HCT116 (cell line): ENCODE data around the gene DYNLT2. TPM values are rescaled to one million over a fixed set of nuclear protein-coding genes. Genes with fewer than 3 reads are reported as not detected.

ENCODE experiments used
- ATAC-seq: fragments of 200-7000 bp; cut with Tn5 transposase; 2 replicates; pipeline ENCODE4 v1.9.1; 2020; ENCODE audit warnings: mild to moderate bottlenecking, moderate library complexity
- BruUV-seq: library from RNA; stranded (reverse); fragments of 400-500 nt; replicated peaks from 2 replicates; lab custom pipeline; 2021; lab: Mats Ljungman, UMichigan
- CTCF ChIA-PET: fragments of 300-600 bp; sonication (Branson Sonifier 250); formaldehyde crosslinking; loops from one replicate; lab custom pipeline; 2021; ENCODE audit warnings: antibody characterized with exemption; lab: Charles Lee
- POLR2A ChIA-PET: fragments of 300-600, 350-600 bp; sonication (Branson Sonifier 250); formaldehyde crosslinking; loops from one replicate; lab custom pipeline; 2021; ENCODE audit warnings: antibody characterized with exemption; lab: Charles Lee
- RAD21 ChIA-PET, 2 experiments: fragments of 300-600 bp; sonication (Branson Sonifier 250); formaldehyde crosslinking; loops; one replicate each; lab custom pipeline; 2023; ENCODE audit warnings: low total read pairs in 2 of 2; ENCODE audit not compliant: uncharacterized antibody in 2 of 2, unreplicated experiment in 2 of 2, low non-redundant PET in 1 of 2; lab: Charles Lee
- DNase-seq: peaks from one replicate; pipeline ENCODE4 v3.0.0-alpha.2; 2010; ENCODE audit warnings: low read depth, low spot score
- H2AFZ ChIP-seq: fragments of 200-600 bp; shearing (Covaris generic), sonication (generic); 2 replicates; pipeline ENCODE4 v1.6.1; 2017; ENCODE audit warnings: low read depth, mixed run types, mixed read lengths, antibody characterized with exemption, low read length; ENCODE audit not compliant: poor library complexity, severe bottlenecking
- H3K27ac ChIP-seq: 2 replicates; pipeline ENCODE4 v1.5.1; 2012; ENCODE audit warnings: low read depth, low read length
- H3K27me3 ChIP-seq: fragments of 200-600 bp; sonication (generic); 2 replicates; pipeline ENCODE4 v1.6.1; 2016; ENCODE audit warnings: mixed run types, low read length, mixed read lengths; ENCODE audit not compliant: insufficient read depth
- H3K36me3 ChIP-seq, 2 experiments: fragments of 200-500 bp in 1 of 2; fragments of 200-600 bp in 1 of 2; sonication (Bioruptor generic) in 1 of 2; sonication (generic) in 1 of 2; 2 replicates each; pipeline versions ENCODE4 v1.5.1 to v1.6.1; 2014 to 2016; ENCODE audit warnings: low read length in 2 of 2, inconsistent platforms in 1 of 2, mixed read lengths in 1 of 2, mixed run types in 1 of 2; ENCODE audit not compliant: insufficient read depth in 2 of 2, control insufficient read depth in 1 of 2
- H3K4me1 ChIP-seq, 2 experiments: fragments of 200-600 bp in 1 of 2; sonication (generic) in 1 of 2; 2 replicates each; pipeline versions ENCODE4 v1.5.1 to v1.6.1; 2012 to 2017; ENCODE audit warnings: low read length in 2 of 2, inconsistent platforms in 1 of 2, mild to moderate bottlenecking in 1 of 2, mixed read lengths in 1 of 2, mixed run types in 1 of 2, moderate library complexity in 1 of 2; ENCODE audit not compliant: insufficient read depth in 2 of 2, control insufficient read depth in 1 of 2
- H3K4me2 ChIP-seq: fragments of 200-600 bp; sonication (generic); 2 replicates; pipeline ENCODE4 v1.6.1; 2017; ENCODE audit warnings: mixed run types, low read length, mixed read lengths
- H3K4me3 ChIP-seq, 2 experiments: fragments of 200-600 bp in 1 of 2; sonication (generic) in 1 of 2; replicated peaks in 1 of 2; 2 replicates each; pipeline ENCODE4 v1.5.1; 2011 to 2016; ENCODE audit warnings: low read length in 2 of 2, control low read depth in 1 of 2, low read depth in 1 of 2, mild to moderate bottlenecking in 1 of 2, mixed read lengths in 1 of 2, mixed run types in 1 of 2
- H3K79me2 ChIP-seq: fragments of 200-600 bp; sonication (generic); 2 replicates; pipeline ENCODE4 v1.6.1; 2017; ENCODE audit warnings: mild to moderate bottlenecking, mixed run types, low read length, moderate library complexity, mixed read lengths; ENCODE audit not compliant: insufficient read depth
- H3K9ac ChIP-seq: fragments of 200-600 bp; sonication (generic); 2 replicates; pipeline ENCODE4 v1.6.1; 2016; ENCODE audit warnings: low read length, mixed read lengths
- H3K9me2 ChIP-seq: fragments of 200-600 bp; sonication (generic), shearing (Covaris generic); 2 replicates; pipeline ENCODE4 v1.6.1; 2017; ENCODE audit warnings: mixed run types, mild to moderate bottlenecking, moderate library complexity; ENCODE audit not compliant: insufficient read depth
- H3K9me3 ChIP-seq, 2 experiments: fragments of 200-500 bp in 1 of 2; fragments of 200-600 bp in 1 of 2; sonication (Bioruptor generic) in 1 of 2; sonication (generic) in 1 of 2; 2 replicates each; pipeline ENCODE4 v1.6.1; 2014 to 2017; ENCODE audit warnings: low read length in 2 of 2, mixed read lengths in 2 of 2, inconsistent platforms in 1 of 2, low read depth in 1 of 2, mild to moderate bottlenecking in 1 of 2, mixed run types in 1 of 2, moderate library complexity in 1 of 2; ENCODE audit not compliant: control insufficient read depth in 1 of 2, insufficient read depth in 1 of 2
- H4K20me1 ChIP-seq: fragments of 200-600 bp; sonication (generic), shearing (Covaris generic); 2 replicates; pipeline ENCODE4 v1.6.1; 2017; ENCODE audit warnings: mixed run types, mild to moderate bottlenecking, moderate library complexity; ENCODE audit not compliant: insufficient read depth
- CEBPB ChIP-seq: IDR thresholded peaks from 2 replicates; pipeline ENCODE4 v1.6.1; 2012; ENCODE audit warnings: low read depth
- RAD21 ChIP-seq: IDR thresholded peaks from 2 replicates; pipeline ENCODE4 v1.6.1; 2012; ENCODE audit warnings: low read depth, mild to moderate bottlenecking
- SIN3A ChIP-seq: IDR thresholded peaks from 2 replicates; pipeline ENCODE4 v1.6.1; 2012; ENCODE audit warnings: low read depth
- SP1 ChIP-seq: IDR thresholded peaks from 2 replicates; pipeline ENCODE4 v1.6.1; 2012; ENCODE audit warnings: low read depth
- TCF7L2 ChIP-seq: IDR thresholded peaks from 2 replicates; pipeline ENCODE4 v1.7.0; 2011; ENCODE audit warnings: borderline replicate concordance, inconsistent platforms; ENCODE audit not compliant: insufficient read depth, insufficient read length; ENCODE audit errors: extremely low read depth
- ZBTB33 ChIP-seq: IDR thresholded peaks from 2 replicates; pipeline ENCODE4 v1.6.1; 2011; ENCODE audit warnings: mild to moderate bottlenecking, low read length, moderate library complexity; ENCODE audit not compliant: insufficient replicate concordance; ENCODE audit errors: extremely low read depth
- ZNF274 ChIP-seq: fragments of 200-500 bp; sonication (Bioruptor generic); IDR thresholded peaks from 2 replicates; pipeline ENCODE4 v1.6.1; 2014; ENCODE audit warnings: mild to moderate bottlenecking, low read depth, low read length, inconsistent platforms
- intact Hi-C: fragments of 100-400 bp; cut with micrococcal nuclease; formaldehyde crosslinking; loops from 2 replicates; pipeline ENCODE4 v1.10.0; 2022
- total RNA-seq: library from RNA; stranded (reverse); gene quantifications from one replicate; pipeline ENCODE4 v1.2.1, GENCODE V29; 2021; ENCODE audit not compliant: unreplicated experiment
- TF ChIP-seq, protein P1 (sequence below): IDR thresholded peaks from 2 replicates; pipeline ENCODE4 v1.6.1; 2012

Gene DYNLT2
- total RNA-seq, 1 experiment from 2014 or later, result 1.5 TPM

GRCh38 chr6:169714178-169714577 lies 37.2 kb downstream of the DYNLT2 start:
- Histone ChIP-seq H4K20me1 (no peaks in the 10 kb centered on the region), H2AFZ (no peak overlapping the region), H3K4me1 (no peaks in the 10 kb centered on the region), H3K27ac (no peak overlapping the region), H3K4me3 (no peak overlapping the region), H3K9me3 (no peaks in the 10 kb centered on the region), H3K9ac (no peak overlapping the region), H3K79me2 (peaks cover 20% of the 10 kb centered on the region), H3K27me3 (no peaks in the 10 kb centered on the region), H3K36me3 (peaks cover 13 to 21% of the 10 kb centered on the region in 2 experiments; a peak in 2 of 4 replicates), H3K9me2 (no peaks in the 10 kb centered on the region), H3K4me2 (no peak overlapping the region)
- RAD21 ChIA-PET, result no interaction called here
- BruUV-seq, result no TSS peak
- ATAC-seq, result no peak
- TF ChIP-seq, protein P1, sequence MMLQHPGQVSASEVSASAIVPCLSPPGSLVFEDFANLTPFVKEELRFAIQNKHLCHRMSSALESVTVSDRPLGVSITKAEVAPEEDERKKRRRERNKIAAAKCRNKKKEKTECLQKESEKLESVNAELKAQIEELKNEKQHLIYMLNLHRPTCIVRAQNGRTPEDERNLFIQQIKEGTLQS, result no peak
- no peak for TF ChIP-seq SP1
- POLR2A ChIA-PET, result no interaction called here
- no peak for DNase-seq
- intact Hi-C loops, result no loop called here
- CTCF ChIA-PET, result no interaction called here

DNA sequence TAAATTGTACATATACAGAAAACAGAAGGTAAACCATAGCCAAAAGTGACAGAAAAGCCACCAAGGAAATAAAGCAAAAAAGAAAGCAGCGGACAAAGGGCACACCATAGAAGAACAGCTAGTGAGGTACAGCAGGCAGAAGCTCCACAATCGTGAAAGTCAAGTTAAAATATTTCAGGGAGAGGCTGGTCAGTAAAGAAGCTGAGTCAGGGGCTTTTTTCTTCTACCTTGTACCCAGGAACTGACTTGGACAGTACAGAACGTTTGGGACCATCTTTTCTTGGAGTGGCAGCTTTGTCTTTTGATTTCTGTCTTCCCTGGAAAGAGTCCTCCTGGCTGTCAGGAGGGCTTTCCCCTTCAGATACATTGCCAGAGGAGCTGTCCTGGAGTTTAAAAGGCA lies 41.4 kb downstream of the DYNLT2 start:
- intact Hi-C loops, result no loop called here
- H2AFZ ChIP-seq, result no peak overlapping the region
- ChIA-PET CTCF (no interaction called here), RAD21 (no interaction called here), POLR2A (no interaction called here)
- H3K9ac ChIP-seq, result no peak overlapping the region
- H3K27ac ChIP-seq, result no peak overlapping the region
- TF ChIP-seq SIN3A (no peak), TCF7L2 (no peak), ZBTB33 (no peak), RAD21 (no peak), CEBPB (no peak), ZNF274 (no peak), SP1 (no peak)
- no TSS peak for BruUV-seq
- no peak overlapping the region for H3K4me2 ChIP-seq
- no peak overlapping the region for H3K4me3 ChIP-seq
- no peaks in the 10 kb centered on the region for H3K9me3 ChIP-seq
- peaks cover 12% of the 10 kb centered on the region for H3K79me2 ChIP-seq
- no peaks in the 10 kb centered on the region for H3K4me1 ChIP-seq
- no peaks in the 10 kb centered on the region for H3K9me2 ChIP-seq
- H3K27me3 ChIP-seq, result no peaks in the 10 kb centered on the region
- peaks cover 6 to 15% of the 10 kb centered on the region in 2 experiments; a peak in 2 of 4 replicates for H3K36me3 ChIP-seq
- no peak for DNase-seq
- ATAC-seq, result no peak
- H4K20me1 ChIP-seq, result no peaks in the 10 kb centered on the region
